B cell (primary cell): ENCODE measurements around the gene ARHGAP27. TPM values are rescaled to one million over a fixed set of nuclear protein-coding genes. Genes with fewer than 3 reads are reported as not detected.

ENCODE experiments used
- ATAC-seq: fragments of 200-7000 bp; cut with Tn5 transposase; one replicate; pipeline ENCODE4 v1.10.0; 2021; ENCODE audit warnings: low read depth, mild to moderate bottlenecking, moderate number of reproducible peaks, moderate library complexity
- CTCF ChIA-PET: fragments of 350-600 bp; sonication (Branson Sonifier 250); formaldehyde crosslinking; loops from one replicate; lab custom pipeline; 2021; ENCODE audit warnings: antibody characterized with exemption, inconsistent platforms; lab: Charles Lee
- POLR2A ChIA-PET: fragments of 350-600 bp; sonication (Branson Sonifier 250); formaldehyde crosslinking; loops from one replicate; lab custom pipeline; 2021; ENCODE audit warnings: antibody characterized with exemption; lab: Charles Lee
- DNase-seq: peaks from one replicate; pipeline ENCODE4 v3.0.0; 2013
- H2AFZ ChIP-seq: 2 replicates; pipeline ENCODE4 v1.6.1; 2012; ENCODE audit warnings: mild to moderate bottlenecking, low read depth, low read length; ENCODE audit not compliant: insufficient read depth, poor library complexity, severe bottlenecking
- H3K27ac ChIP-seq, 2 donors: 1 replicate in 1 of 2; 2 replicates in 1 of 2; pipeline ENCODE4 v1.5.1; 2012 to 2013; ENCODE audit warnings: low read length in 2 of 2, mild to moderate bottlenecking in 2 of 2, moderate library complexity in 1 of 2
- H3K27me3 ChIP-seq, 4 experiments: fragments of 200-600 bp in 1 of 4; sonication (generic) in 1 of 4; replicated peaks in 1 of 4; 1 replicate in 2 of 4; 2 replicates in 2 of 4; pipeline versions ENCODE4 v1.6.1 to v1.7.0; 2013 to 2016; ENCODE audit warnings: low read length in 3 of 4, mild to moderate bottlenecking in 2 of 4, mixed read lengths in 1 of 4, moderate library complexity in 1 of 4; ENCODE audit not compliant: insufficient read depth in 4 of 4, control insufficient read depth in 3 of 4; ENCODE audit errors: control extremely low read depth in 1 of 4
- H3K36me3 ChIP-seq, 2 experiments: replicated peaks in 1 of 2; 1 replicate in 1 of 2; 2 replicates in 1 of 2; pipeline versions ENCODE4 v1.6.1 to v1.7.1; 2013; ENCODE audit warnings: low read length in 1 of 2; ENCODE audit not compliant: insufficient read depth in 2 of 2, control insufficient read depth in 1 of 2; ENCODE audit errors: control extremely low read depth in 1 of 2, extremely low read depth in 1 of 2
- H3K4me1 ChIP-seq, 2 donors: fragments of 200-600 bp in 1 of 2; sonication (generic) in 1 of 2; 1 replicate in 1 of 2; 2 replicates in 1 of 2; pipeline versions ENCODE4 v1.5.1 to v1.6.1; 2013 to 2017; ENCODE audit warnings: low read length in 2 of 2; ENCODE audit not compliant: control insufficient read depth in 2 of 2, insufficient read depth in 2 of 2
- H3K4me2 ChIP-seq: replicated peaks from 2 replicates; pipeline ENCODE3; 2012; ENCODE audit warnings: mild to moderate bottlenecking, low read depth, low read length; ENCODE audit not compliant: poor library complexity, severe bottlenecking
- H3K4me3 ChIP-seq, 5 experiments: fragments of 200-600 bp in 1 of 5; sonication (generic) in 1 of 5; 1 replicate in 3 of 5; 2 replicates in 2 of 5; pipeline versions ENCODE4 v1.5.1 to v1.7.0; 2011 to 2016; ENCODE audit warnings: low read length in 4 of 5, mild to moderate bottlenecking in 4 of 5, low read depth in 2 of 5, control low read depth in 1 of 5, moderate library complexity in 1 of 5; ENCODE audit not compliant: insufficient read depth in 1 of 5; ENCODE audit errors: control extremely low read depth in 1 of 5, extremely low read depth in 1 of 5
- H3K79me2 ChIP-seq: fragments of 200-600 bp; sonication (generic); one replicate; pipeline ENCODE4 v1.6.0; 2016; ENCODE audit warnings: low read length; ENCODE audit not compliant: control insufficient read depth, insufficient read depth
- H3K9ac ChIP-seq: fragments of 200-600 bp; sonication (generic); 2 replicates; pipeline ENCODE4 v1.6.1; 2017; ENCODE audit warnings: mild to moderate bottlenecking, low read length, moderate library complexity
- H3K9me3 ChIP-seq, 3 donors: one replicate each; pipeline versions ENCODE4 v1.6.1 to v1.7.1; 2013; ENCODE audit warnings: low read length in 2 of 3; ENCODE audit not compliant: control insufficient read depth in 2 of 3, insufficient read depth in 1 of 3; ENCODE audit errors: control extremely low read depth in 1 of 3
- H4K20me1 ChIP-seq: 2 replicates; pipeline ENCODE4 v1.6.0; 2012; ENCODE audit warnings: mild to moderate bottlenecking, low read length; ENCODE audit not compliant: insufficient read depth, control insufficient read depth, poor library complexity, severe bottlenecking
- H3K27ac Mint-ChIP-seq: one replicate; pipeline ENCODE4 v1.8.0; 2021; ENCODE audit warnings: mixed read lengths
- H3K27me3 Mint-ChIP-seq: one replicate; pipeline ENCODE4 v1.8.0; 2021; ENCODE audit warnings: mixed read lengths
- H3K4me1 Mint-ChIP-seq: one replicate; pipeline ENCODE4 v1.8.0; 2021; ENCODE audit warnings: mixed read lengths
- H3K4me3 Mint-ChIP-seq: one replicate; pipeline ENCODE4 v1.8.0; 2021; ENCODE audit warnings: mixed read lengths
- H3K9me3 Mint-ChIP-seq: one replicate; pipeline ENCODE4 v1.8.0; 2022; ENCODE audit warnings: mixed read lengths; ENCODE audit not compliant: insufficient read depth
- CTCF ChIP-seq: fragments of 200-600 bp; IDR thresholded peaks from one replicate; pipeline ENCODE4 v1.8.0; 2022; ENCODE audit warnings: antibody characterized with exemption, mild to moderate bottlenecking
- EZH2 ChIP-seq: IDR thresholded peaks from 2 replicates; pipeline ENCODE4 v1.6.1; 2012; ENCODE audit warnings: borderline replicate concordance, low read depth, mild to moderate bottlenecking, moderate library complexity, low read length; ENCODE audit not compliant: insufficient read depth, poor library complexity, severe bottlenecking
- WGBS: methylation state at CpG from one replicate; pipeline ENCODE4 v1.1.5; 2013; ENCODE audit warnings: missing lambda C conversion rate; ENCODE audit not compliant: insufficient coverage; 5-methylcytosine and 5-hydroxymethylcytosine counted together
- intact Hi-C: fragments of 100-400 bp; cut with micrococcal nuclease; formaldehyde crosslinking; loops from one replicate; pipeline ENCODE4 v1.10.0; 2022
- polyA plus RNA-seq: library from polyadenylated mRNA; depleted of rRNA; stranded (reverse); fragments of >200 nt; gene quantifications from 2 replicates; pipeline ENCODE4 v1.2.3, GENCODE V29; 2012
- total RNA-seq, 2 donors: library from RNA; stranded (reverse); fragments of 120-200 nt in 1 of 2; gene quantifications; 1 replicate in 1 of 2; 2 replicates in 1 of 2; pipeline versions ENCODE4 v1.2.3 to v1.2.4, GENCODE V29; 2013 to 2022

The ARHGAP27 gene
- total and polyA plus RNA-seq, 2 donors (not counting 1 experiment from before 2014, with no cell fraction given) = 159 to 227 TPM

GRCh38 chr17:45389354-45389753, 43.3 kb downstream of the ARHGAP27 start:
- Histone ChIP-seq H3K4me3 (no peak overlapping the region), H3K79me2 (no peaks in the 10 kb centered on the region), H3K9ac (no peak overlapping the region), H3K4me2 (no peak overlapping the region), H3K36me3 (peaks cover 0 to 10% of the 10 kb centered on the region in 2 experiments), H2AFZ (no peak overlapping the region), H3K9me3 (peaks cover 0 to 5% (median 0%) of the 10 kb centered on the region in 3 donors), H3K27me3 (peaks cover 0 to 12% (median 2%) of the 10 kb centered on the region in 4 experiments), H4K20me1 (peaks cover 4% of the 10 kb centered on the region), H3K27ac (no peak overlapping the region), H3K4me1 (peaks cover 0 to 5% of the 10 kb centered on the region in 2 donors)
- ChIA-PET CTCF (interaction anchor here (6.7 to 18.7 kb wide), 2 partner anchors 112 to 169 kb away, joined by 108 to 520 read pairs; partner anchors contain the start of gene FMNL1), POLR2A (interaction anchor here (0.5 kb wide), 1 partner anchor 107 kb away, joined by 5 read pairs; no protein-coding TSS in a partner anchor)
- DNase-seq (no peak), ATAC-seq (no peak)
- intact Hi-C loops = loop anchor here (5.0 kb wide), 1 partner anchor 92 kb away; no protein-coding TSS in a partner anchor
- TF ChIP-seq EZH2 (no peak), CTCF (no peak)
- Mint-ChIP-seq H3K9me3 (no peaks in the 10 kb centered on the region), H3K27me3 (peaks cover 16% of the 10 kb centered on the region), H3K4me3 (no peak overlapping the region), H3K27ac (no peak overlapping the region), H3K4me1 (peaks cover 8% of the 10 kb centered on the region)
- 71% methylated on average over 3 of the region's 3 CpGs for WGBS

GRCh38 chr17:45388604-45389325, 43.9 kb downstream of the ARHGAP27 start:
- H3K4me2 ChIP-seq = no peak overlapping the region
- H3K36me3 ChIP-seq = peaks cover 0 to 4% of the 10 kb centered on the region in 2 experiments
- H3K27ac ChIP-seq = no peak overlapping the region
- ChIA-PET POLR2A (interaction anchor here (0.5 kb wide), 1 partner anchor 106 kb away, joined by 5 read pairs; no protein-coding TSS in a partner anchor), CTCF (interaction anchor here (0.8 to 18.7 kb wide), 4 partner anchors 72 to 168 kb away, joined by 4 to 520 read pairs (median 59); partner anchors contain the start of genes FMNL1 and MAP3K14)
- H3K9ac ChIP-seq = no peak overlapping the region
- H3K4me1 ChIP-seq = peaks cover 0 to 7% of the 10 kb centered on the region in 2 donors
- H2AFZ ChIP-seq = no peak overlapping the region
- peaks cover 14% of the 10 kb centered on the region for H3K4me1 Mint-ChIP-seq
- H3K9me3 Mint-ChIP-seq = no peaks in the 10 kb centered on the region
- WGBS = 70% methylated on average over 9 of the region's 10 CpGs
- ATAC-seq = no peak
- H3K9me3 ChIP-seq = peaks cover 0 to 5% (median 0%) of the 10 kb centered on the region in 3 donors
- H4K20me1 ChIP-seq = no peaks in the 10 kb centered on the region
- peaks cover 16% of the 10 kb centered on the region for H3K27me3 Mint-ChIP-seq
- no peaks in the 10 kb centered on the region for H3K79me2 ChIP-seq
- no peak overlapping the region for H3K4me3 Mint-ChIP-seq
- peaks cover 0 to 12% (median 2%) of the 10 kb centered on the region in 4 experiments for H3K27me3 ChIP-seq
- no peak for DNase-seq
- TF ChIP-seq CTCF (no peak), EZH2 (no peak)
- intact Hi-C loops = loop anchor here (5.0 kb wide), 1 partner anchor 91 kb away; no protein-coding TSS in a partner anchor
- no peak overlapping the region for H3K4me3 ChIP-seq
- H3K27ac Mint-ChIP-seq = no peak overlapping the region
